HG03354 (cell line): Measurements from ENCODE around the gene TEAD1.

Experiments used
- ATAC-seq: cut with Tn5 transposase; IDR thresholded peaks from one replicate; pipeline ENCODE4 v1.9.1; 2021; ENCODE audit warnings: mild to moderate bottlenecking; ENCODE audit not compliant: unreplicated experiment, poor library complexity, severe bottlenecking

The TEAD1 gene

GRCh38 chr11:12841946-12842630, 167.9 kb downstream of the TEAD1 start:
- no peak for ATAC-seq

- ATAC-seq, result no peak
Measured at GRCh38 chr11:12842933-12843636, 168.9 kb downstream of the TEAD1 start.

- no peak for ATAC-seq
Measured at GRCh38 chr11:12845163-12845562, 170.9 kb downstream of the TEAD1 start.

- no peak for ATAC-seq
Measured at GRCh38 chr11:12845739-12846358, 171.6 kb downstream of the TEAD1 start.

GRCh38 chr11:12846786-12847615, 172.8 kb downstream of the TEAD1 start:
- ATAC-seq, result no peak

- no peak for ATAC-seq
Measured at GRCh38 chr11:12848413-12848812, 174.2 kb downstream of the TEAD1 start.

GRCh38 chr11:12853325-12853651, 179.1 kb downstream of the TEAD1 start:
- ATAC-seq, result no peak

- ATAC-seq, result no peak
Measured at GRCh38 chr11:12853652-12854296, 179.6 kb downstream of the TEAD1 start.

- no peak for ATAC-seq
Measured at GRCh38 chr11:12854297-12854661, 180.1 kb downstream of the TEAD1 start.

- ATAC-seq, result no peak
Measured at GRCh38 chr11:12854829-12855228, 180.6 kb downstream of the TEAD1 start.

GRCh38 chr11:12856338-12856737, 182.1 kb downstream of the TEAD1 start:
- no peak for ATAC-seq

- ATAC-seq, result no peak
Measured at GRCh38 chr11:12857572-12857971, 183.4 kb downstream of the TEAD1 start.

GRCh38 chr11:12859872-12860657, 185.8 kb downstream of the TEAD1 start:
- ATAC-seq, result no peak

- ATAC-seq, result no peak
Measured at GRCh38 chr11:12860827-12861226, 186.6 kb downstream of the TEAD1 start.

- ATAC-seq, result no peak
Measured at GRCh38 chr11:12862696-12863469, 188.7 kb downstream of the TEAD1 start.

GRCh38 chr11:12863605-12864121, 189.4 kb downstream of the TEAD1 start:
- no peak for ATAC-seq

- ATAC-seq, result no peak
Measured at GRCh38 chr11:12864316-12865156, 190.3 kb downstream of the TEAD1 start.
